ENCODE data around the gene OR5H2. TPM values are rescaled to one million over a fixed set of nuclear protein-coding genes. Genes with fewer than 3 reads are reported as not detected.

Gene OR5H2
- total RNA-seq, 1 experiment from 2014 or later: not detected

GRCh38 chr3:98326945-98327344 lies 44.6 kb downstream of the OR5H2 start:
- in situ Hi-C loops (cut with HindIII; ENCODE audit: low pct_unique_long_range_greater_than_20kb, low sequenced_read_pairs): no loop called here
- DNase-seq (ENCODE audit: low read depth): no peak

GRCh38 chr3:98328933-98329332 lies 46.6 kb downstream of the OR5H2 start:
- DNase-seq (ENCODE audit: low read depth): no peak
- in situ Hi-C loops (cut with HindIII; ENCODE audit: low pct_unique_long_range_greater_than_20kb, low sequenced_read_pairs): no loop called here

GRCh38 chr3:98329392-98330124 lies 47.3 kb downstream of the OR5H2 start:
- in situ Hi-C loops (cut with HindIII; ENCODE audit: low pct_unique_long_range_greater_than_20kb, low sequenced_read_pairs): no loop called here
- peak; percentile 32 for DNase-seq (ENCODE audit: low read depth)

- DNase-seq (ENCODE audit: low read depth): no peak
- in situ Hi-C loops (cut with HindIII; ENCODE audit: low pct_unique_long_range_greater_than_20kb, low sequenced_read_pairs): no loop called here
Measured at GRCh38 chr3:98331329-98331728, 49.0 kb downstream of the OR5H2 start.

Other genes starting within 250 kb of the OR5H2 start
- not detected in 2 replicates for gene GABRR3, start 247.2 kb upstream of the OR5H2 start, total RNA-seq (2014; rRNA removed; shearing (Covaris generic); ENCODE audit: low replicate concordance)
- gene OR5AC2, start 195.3 kb upstream of the OR5H2 start, total RNA-seq (2014; rRNA removed; shearing (Covaris generic); ENCODE audit: low replicate concordance): not detected in 2 replicates
- gene OR5H1, start 151.8 kb upstream of the OR5H2 start, total RNA-seq (2014; rRNA removed; shearing (Covaris generic); ENCODE audit: low replicate concordance): not detected in 2 replicates
- gene OR5H14, start 135.0 kb upstream of the OR5H2 start, total RNA-seq (2014; rRNA removed; shearing (Covaris generic); ENCODE audit: low replicate concordance): not detected in 2 replicates
- not detected in 2 replicates for gene OR5H15, start 115.8 kb upstream of the OR5H2 start, total RNA-seq (2014; rRNA removed; shearing (Covaris generic); ENCODE audit: low replicate concordance)
- not detected in 2 replicates for gene OR5H6, start 18.3 kb upstream of the OR5H2 start, total RNA-seq (2014; rRNA removed; shearing (Covaris generic); ENCODE audit: low replicate concordance)
- not detected in 2 replicates for gene OR5K4, start 71.3 kb downstream of the OR5H2 start, total RNA-seq (2014; rRNA removed; shearing (Covaris generic); ENCODE audit: low replicate concordance)
- not detected in 2 replicates for gene OR5K3, start 108.2 kb downstream of the OR5H2 start, total RNA-seq (2014; rRNA removed; shearing (Covaris generic); ENCODE audit: low replicate concordance)
- not detected in 2 replicates for gene OR5K1, start 180.7 kb downstream of the OR5H2 start, total RNA-seq (2014; rRNA removed; shearing (Covaris generic); ENCODE audit: low replicate concordance)
- not detected in 2 replicates for gene OR5K2, start 215.2 kb downstream of the OR5H2 start, total RNA-seq (2014; rRNA removed; shearing (Covaris generic); ENCODE audit: low replicate concordance)
- 44.4 and 46.5 TPM in 2 replicates for gene CLDND1, start 240.4 kb downstream of the OR5H2 start, total RNA-seq (2014; rRNA removed; shearing (Covaris generic); ENCODE audit: low replicate concordance)
- not detected in 2 replicates for gene GPR15, start 249.5 kb downstream of the OR5H2 start, total RNA-seq (2014; rRNA removed; shearing (Covaris generic); ENCODE audit: low replicate concordance)